NCI-H345 (cell line): ENCODE results near the gene HTR3E.
"Not testable (repeated sequence)": the region's sequence is repeated elsewhere in the genome, so short reads cannot be mapped to it uniquely, and the experiment has no call there.

Experiments
- DNase-seq: peaks from one replicate; lab custom pipeline; 2025; lab: John Stamatoyannopoulos, UW

Gene HTR3E, protein sequence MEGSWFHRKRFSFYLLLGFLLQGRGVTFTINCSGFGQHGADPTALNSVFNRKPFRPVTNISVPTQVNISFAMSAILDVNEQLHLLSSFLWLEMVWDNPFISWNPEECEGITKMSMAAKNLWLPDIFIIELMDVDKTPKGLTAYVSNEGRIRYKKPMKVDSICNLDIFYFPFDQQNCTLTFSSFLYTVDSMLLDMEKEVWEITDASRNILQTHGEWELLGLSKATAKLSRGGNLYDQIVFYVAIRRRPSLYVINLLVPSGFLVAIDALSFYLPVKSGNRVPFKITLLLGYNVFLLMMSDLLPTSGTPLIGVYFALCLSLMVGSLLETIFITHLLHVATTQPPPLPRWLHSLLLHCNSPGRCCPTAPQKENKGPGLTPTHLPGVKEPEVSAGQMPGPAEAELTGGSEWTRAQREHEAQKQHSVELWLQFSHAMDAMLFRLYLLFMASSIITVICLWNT

GRCh38 chr3:184096811-184097383 is at the start of gene HTR3E:
TSS of gene HTR3E (plus strand) at chr3:184097064. CDS start at chr3:184097530, 466 bp downstream.
- no peak for DNase-seq

- DNase-seq, result peak; percentile 54
Measured at GRCh38 chr3:184050217-184050847, 46.5 kb upstream of the HTR3E start.

DNA sequence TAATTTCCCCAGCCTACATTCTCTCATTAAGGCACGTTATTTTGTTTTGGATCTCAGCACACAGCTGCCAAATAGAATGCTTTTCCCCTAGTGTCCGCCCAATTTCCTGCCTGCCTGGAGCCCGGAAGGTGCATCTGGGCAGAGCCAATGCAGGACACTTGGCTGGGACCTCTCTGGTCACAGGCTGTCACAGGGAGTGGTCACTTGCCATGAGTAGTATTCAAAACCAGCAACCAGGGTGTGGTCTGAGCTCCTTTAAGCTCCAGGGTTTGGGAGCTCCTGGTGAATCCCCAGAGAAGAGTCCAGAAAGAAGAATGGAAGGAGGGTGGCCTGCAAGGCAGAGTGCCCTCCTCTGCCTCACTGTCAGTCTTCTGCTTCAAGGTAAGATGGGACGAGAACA is 44.1 kb upstream of the HTR3E start, which contains the start of gene HTR3C:
Gene HTR3C, plus strand, starts transcription at position 281 of the 400 bp plus-strand sequence. Its CDS starts 34 bp downstream, at position 315.
- no peak for DNase-seq

DNA sequence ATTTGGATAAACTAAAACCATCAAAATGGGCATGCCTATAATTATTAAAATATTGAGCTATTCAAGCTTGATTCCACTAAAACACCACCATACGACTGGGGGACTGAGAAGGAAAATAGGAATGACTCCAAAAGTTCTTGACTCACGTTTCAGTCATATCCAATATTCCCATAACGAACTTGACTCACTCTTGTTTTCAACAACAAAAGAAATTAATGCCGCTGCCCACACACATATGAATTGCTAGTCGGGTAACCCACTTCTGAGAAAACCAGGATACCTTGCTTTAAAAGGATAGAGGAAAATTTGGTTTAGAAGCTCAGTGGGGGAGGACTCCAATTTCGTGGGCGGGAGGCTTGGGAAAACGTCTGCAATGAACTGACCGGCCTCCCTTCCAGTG is 38.8 kb upstream of the HTR3E start:
- DNase-seq, result no peak

GRCh38 chr3:184059424-184059823 is 37.4 kb upstream of the HTR3E start:
- DNase-seq, result no peak

- no peak for DNase-seq
Measured at GRCh38 chr3:184062637-184063036, 34.2 kb upstream of the HTR3E start.

DNA sequence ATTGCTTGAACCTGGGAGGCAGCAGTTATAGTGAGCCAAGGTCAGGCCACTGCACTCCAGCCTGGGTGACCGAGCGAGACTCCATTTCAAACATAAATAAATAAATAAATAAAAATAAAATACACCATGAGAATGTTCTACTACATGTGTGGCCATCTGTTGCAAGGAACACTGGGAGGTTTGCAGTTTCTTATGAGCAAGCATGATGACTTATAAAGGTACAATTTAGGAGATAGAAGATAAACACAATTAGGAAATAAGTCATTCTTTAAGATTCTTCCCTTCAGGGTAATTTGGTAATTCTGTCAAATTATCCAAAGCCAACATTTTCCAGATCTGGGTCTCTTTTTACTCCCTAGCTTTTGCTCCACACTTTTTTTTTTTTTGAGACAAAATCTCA is 30.7 kb upstream of the HTR3E start:
- no peak for DNase-seq

DNA sequence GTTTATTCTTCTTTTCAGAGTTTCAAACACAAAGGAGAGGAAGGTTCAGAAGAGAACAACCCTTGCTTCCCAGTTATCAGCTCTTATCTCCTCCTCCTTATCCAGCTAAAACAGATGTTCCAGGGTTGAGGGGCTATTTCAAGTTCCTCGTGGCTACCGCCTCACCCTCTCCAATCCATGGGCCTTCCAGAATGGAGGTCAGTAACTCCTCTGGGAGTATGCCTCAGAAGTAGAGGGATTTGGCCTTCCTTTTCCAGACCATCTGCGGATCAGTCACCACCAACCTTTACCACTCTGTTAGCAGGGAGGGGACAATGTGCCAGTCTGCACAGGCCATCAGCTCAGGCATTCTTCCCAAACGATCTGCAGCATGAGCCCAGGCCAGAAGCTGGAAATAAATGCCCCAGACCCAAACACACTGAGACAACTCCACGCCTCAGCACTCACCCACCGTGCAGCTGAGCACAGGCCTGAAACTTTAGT is 29.2 kb upstream of the HTR3E start:
- DNase-seq, result no peak

GRCh38 chr3:184068344-184068743 is 28.5 kb upstream of the HTR3E start:
- no peak for DNase-seq

DNA sequence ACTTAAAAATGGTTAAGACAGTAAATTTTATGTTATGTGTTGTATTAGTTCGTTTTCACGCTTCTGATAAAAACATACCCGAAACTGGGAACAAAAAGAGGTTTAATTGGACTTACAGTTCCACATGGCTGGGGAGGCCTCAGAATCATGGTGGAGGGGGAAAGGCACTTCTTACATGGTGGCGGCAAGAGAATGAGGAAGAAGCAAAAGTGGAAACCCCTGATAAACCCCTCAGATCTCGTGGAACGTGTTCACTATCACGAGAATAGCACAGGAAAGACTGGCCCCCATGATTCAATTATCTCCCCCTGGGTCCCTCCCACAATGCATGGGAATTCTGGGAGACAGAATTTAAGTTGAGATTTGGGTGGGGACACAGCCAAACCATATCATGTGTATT is 25.7 kb upstream of the HTR3E start:
- not testable (repeated sequence) for DNase-seq

DNA sequence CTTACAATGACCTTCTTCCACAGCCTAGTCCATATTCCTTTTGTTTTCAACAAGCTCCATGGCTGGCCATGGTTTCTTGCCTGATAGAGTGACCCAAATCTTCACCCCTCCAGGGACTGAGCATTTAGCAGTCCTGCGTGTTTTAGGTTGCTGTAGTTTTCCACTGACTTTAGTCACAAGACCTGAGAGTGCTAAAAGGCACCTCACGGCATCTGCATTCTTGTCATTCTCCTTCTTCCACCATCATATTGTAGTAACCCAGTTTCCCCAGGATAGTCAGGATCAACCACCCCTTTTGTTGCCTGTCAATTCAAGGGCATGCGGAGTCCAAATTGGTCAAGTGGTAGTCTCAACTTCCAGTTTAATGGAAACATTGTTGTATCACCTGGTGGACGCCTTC is 23.2 kb upstream of the HTR3E start:
- no peak for DNase-seq

DNA sequence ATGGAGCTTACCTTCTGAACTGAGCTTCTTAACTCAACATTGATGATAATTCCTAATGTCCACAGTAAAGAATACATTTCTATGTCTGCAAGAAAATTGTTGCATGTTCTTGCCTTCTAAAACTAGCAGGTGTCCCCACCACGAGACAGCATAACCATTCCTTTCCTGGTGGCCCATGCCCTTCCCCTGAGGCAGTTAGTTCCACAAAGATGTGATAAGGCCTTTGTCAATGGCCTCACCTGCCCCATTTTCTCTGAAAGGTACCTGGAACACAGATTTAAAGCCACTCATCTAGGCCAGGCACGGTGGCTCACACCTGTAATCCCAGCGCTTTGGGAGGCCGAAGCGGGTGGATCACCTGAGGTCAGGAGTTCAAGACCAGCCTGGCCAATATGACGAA is 21.0 kb upstream of the HTR3E start:
- no peak for DNase-seq

- no peak for DNase-seq
Measured at GRCh38 chr3:184077881-184078280, 19.0 kb upstream of the HTR3E start.

GRCh38 chr3:184078851-184079250 is 18.0 kb upstream of the HTR3E start:
- no peak for DNase-seq

GRCh38 chr3:184081116-184081830 is 15.6 kb upstream of the HTR3E start:
- no peak for DNase-seq

DNA sequence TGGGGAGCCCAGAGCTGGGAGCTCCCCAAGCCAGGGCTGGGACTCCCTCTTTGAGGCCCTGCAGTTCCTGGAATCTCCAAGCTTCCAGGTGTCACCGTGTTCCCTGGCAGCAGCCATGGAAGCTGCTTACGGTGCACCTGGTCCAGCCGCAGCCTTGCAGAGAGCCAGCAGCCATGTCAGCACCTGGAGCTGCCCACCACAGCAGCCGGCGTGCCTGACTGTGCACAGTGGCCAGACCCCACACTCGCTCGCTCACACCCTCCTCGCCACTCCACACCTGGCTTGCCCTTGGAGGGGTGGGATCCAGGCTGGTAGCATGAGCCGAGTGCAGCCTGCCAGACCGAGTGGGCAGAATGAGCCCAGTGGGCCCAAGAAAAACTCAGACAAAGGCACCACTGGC is 14.8 kb upstream of the HTR3E start:
- DNase-seq, result no peak

GRCh38 chr3:184082465-184082864 is 14.4 kb upstream of the HTR3E start:
- no peak for DNase-seq

- DNase-seq, result no peak
Measured at GRCh38 chr3:184085389-184085852, 11.4 kb upstream of the HTR3E start.

DNA sequence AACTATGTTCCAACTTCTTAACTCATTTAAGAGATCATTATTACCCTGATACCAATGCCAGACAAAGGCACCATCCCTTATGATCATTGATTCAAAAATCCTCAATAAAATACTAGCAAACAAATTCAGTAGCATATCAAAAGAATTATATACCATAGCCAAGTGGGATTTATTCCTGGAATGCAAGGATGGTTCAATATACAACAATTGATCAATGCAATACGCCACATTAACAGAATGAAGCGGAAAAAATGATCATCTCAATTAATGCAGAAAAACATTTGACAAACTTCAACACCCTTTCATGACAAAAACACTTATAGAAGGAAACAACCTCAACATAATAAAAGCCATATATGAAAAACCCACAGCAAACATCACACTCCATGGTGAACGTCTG is 4.7 kb upstream of the HTR3E start:
- no peak for DNase-seq

DNA sequence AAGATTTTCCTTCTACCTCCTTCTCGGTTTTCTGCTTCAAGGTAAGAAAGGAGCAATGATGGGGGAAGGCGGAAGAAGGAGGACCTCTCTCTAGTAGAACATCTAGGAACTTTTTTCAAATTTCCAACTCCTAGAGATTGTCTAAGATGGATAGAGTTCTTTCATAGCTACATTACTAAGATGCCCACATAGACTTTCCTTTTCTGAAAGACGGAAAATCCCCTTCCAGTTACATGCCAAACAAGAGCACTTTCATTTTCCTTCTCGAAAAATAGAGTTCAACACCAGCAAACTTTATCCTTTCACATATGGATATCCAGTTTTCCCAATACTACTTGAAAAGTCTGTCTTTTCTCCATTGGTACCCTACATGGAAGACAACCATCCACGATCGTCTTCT is 692 bp downstream of the HTR3E start:
- DNase-seq, result no peak

- no peak for DNase-seq
Measured at GRCh38 chr3:184099806-184100686, 3.2 kb downstream of the HTR3E start.
